Activated T-helper 2 cell treated with anti-CD3 and anti-CD28 coated beads, Interferon-gamma antibody, Interleukin-2, Interleukin-4, amounts not matched to agents 10 μg/mL and 5 μg/mL and 100 μg/mL, durations not matched to agents 14 hours and 24 hours and 36 hours (primary cell): ENCODE data around the gene ZBED6. TPM values are rescaled to one million over a fixed set of nuclear protein-coding genes. Genes with fewer than 3 reads are reported as not detected.
A peak's percentile ranks its signal among the peaks of the same experiment; 100 is the strongest.

Experiments
- DNase-seq: peaks from one replicate; pipeline ENCODE4 v3.0.0; 2021; ENCODE audit warnings: low spot score
- H3K27ac Mint-ChIP-seq: one replicate; pipeline ENCODE4 v1.8.0; 2021; ENCODE audit warnings: mixed read lengths
- H3K27me3 Mint-ChIP-seq: one replicate; pipeline ENCODE4 v1.8.0; 2021; ENCODE audit warnings: low read depth, mixed read lengths
- H3K36me3 Mint-ChIP-seq: one replicate; pipeline ENCODE4 v1.8.0; 2021; ENCODE audit warnings: low read depth, mixed read lengths
- H3K4me1 Mint-ChIP-seq: one replicate; pipeline ENCODE4 v1.8.0; 2021; ENCODE audit warnings: low read depth, mixed read lengths
- H3K4me3 Mint-ChIP-seq: one replicate; pipeline ENCODE4 v1.8.0; 2021; ENCODE audit warnings: low read depth, mild to moderate bottlenecking, moderate library complexity, mixed read lengths
- H3K9me3 Mint-ChIP-seq: one replicate; pipeline ENCODE4 v1.8.0; 2021; ENCODE audit warnings: mixed read lengths
- intact Hi-C: fragments of 100-400 bp; cut with micrococcal nuclease; formaldehyde crosslinking; loops from one replicate; pipeline ENCODE4 v1.15.1; 2023
- total RNA-seq: library from RNA; stranded (reverse); gene quantifications from 2 replicates; pipeline ENCODE4 v1.2.3, GENCODE V29; 2022

Gene ZBED6
- total RNA-seq, 1 donor from 2014 or later: 21.9 TPM

- intact Hi-C loops: loop anchor here (1.0 to 10.0 kb wide), 5 partner anchors 11 to 440 kb away; partner anchors contain the start of genes ATP2B4, ZBED6 and ZC3H11A
- Mint-ChIP-seq H3K36me3 (peaks cover 27% of the 10 kb centered on the region), H3K27me3 (no peaks in the 10 kb centered on the region), H3K9me3 (no peaks in the 10 kb centered on the region), H3K4me3 (peak within 1 kb of the TSS; percentile 90), H3K27ac (peak within 1 kb of the TSS; percentile 99), H3K4me1 (peaks cover 36% of the 10 kb centered on the region)
- peak; percentile 78 for DNase-seq
Measured at GRCh38 chr1:203765029-203765837, 30.2 kb upstream of the ZBED6 start, which contains the start of gene LAX1. TSS of gene LAX1 (plus strand) at chr1:203765183. CDS start at chr1:203765566, 383 bp downstream.

GRCh38 chr1:203768256-203768655 lies 27.2 kb upstream of the ZBED6 start:
- DNase-seq: no peak
- peak overlapping the region; percentile 79 for H3K27ac Mint-ChIP-seq
- H3K27me3 Mint-ChIP-seq: no peaks in the 10 kb centered on the region
- intact Hi-C loops: loop anchor here (5.0 to 10.0 kb wide), 2 partner anchors 96 to 443 kb away; no protein-coding TSS in a partner anchor
- H3K4me3 Mint-ChIP-seq: peak overlapping the region; percentile 41
- peaks cover 29% of the 10 kb centered on the region for H3K4me1 Mint-ChIP-seq
- no peaks in the 10 kb centered on the region for H3K9me3 Mint-ChIP-seq
- peaks cover 55% of the 10 kb centered on the region for H3K36me3 Mint-ChIP-seq

GRCh38 chr1:203769505-203770343 lies 25.7 kb upstream of the ZBED6 start:
- intact Hi-C loops: loop anchor here (5.0 to 10.0 kb wide), 2 partner anchors 97 to 445 kb away; no protein-coding TSS in a partner anchor
- Mint-ChIP-seq H3K4me1 (peaks cover 16% of the 10 kb centered on the region), H3K36me3 (peaks cover 66% of the 10 kb centered on the region), H3K9me3 (no peaks in the 10 kb centered on the region), H3K27me3 (no peaks in the 10 kb centered on the region), H3K27ac (peak overlapping the region; percentile 34), H3K4me3 (no peak overlapping the region)
- no peak for DNase-seq

GRCh38 chr1:203771901-203772301 lies 23.5 kb upstream of the ZBED6 start:
- no peak for DNase-seq
- no peaks in the 10 kb centered on the region for H3K9me3 Mint-ChIP-seq
- no peaks in the 10 kb centered on the region for H3K27me3 Mint-ChIP-seq
- peaks cover 79% of the 10 kb centered on the region for H3K36me3 Mint-ChIP-seq
- peaks cover 14% of the 10 kb centered on the region for H3K4me1 Mint-ChIP-seq
- no peak overlapping the region for H3K27ac Mint-ChIP-seq
- intact Hi-C loops: no loop called here
- H3K4me3 Mint-ChIP-seq: no peak overlapping the region

GRCh38 chr1:203772836-203773235 lies 22.6 kb upstream of the ZBED6 start:
- H3K27ac Mint-ChIP-seq: no peak overlapping the region
- no peak for DNase-seq
- no peak overlapping the region for H3K4me3 Mint-ChIP-seq
- no peaks in the 10 kb centered on the region for H3K27me3 Mint-ChIP-seq
- peaks cover 84% of the 10 kb centered on the region for H3K36me3 Mint-ChIP-seq
- intact Hi-C loops: no loop called here
- peaks cover 14% of the 10 kb centered on the region for H3K4me1 Mint-ChIP-seq
- no peaks in the 10 kb centered on the region for H3K9me3 Mint-ChIP-seq

GRCh38 chr1:203776636-203777035 lies 18.8 kb upstream of the ZBED6 start:
- Mint-ChIP-seq H3K36me3 (peaks cover 58% of the 10 kb centered on the region), H3K27me3 (no peaks in the 10 kb centered on the region), H3K9me3 (no peaks in the 10 kb centered on the region), H3K4me1 (peaks cover 4% of the 10 kb centered on the region), H3K4me3 (no peak overlapping the region), H3K27ac (peak overlapping the region; percentile 13)
- no peak for DNase-seq
- intact Hi-C loops: no loop called here

GRCh38 chr1:203777596-203777995 lies 17.8 kb upstream of the ZBED6 start:
- no peak for DNase-seq
- no peak overlapping the region for H3K4me3 Mint-ChIP-seq
- H3K36me3 Mint-ChIP-seq: peaks cover 51% of the 10 kb centered on the region
- H3K27me3 Mint-ChIP-seq: no peaks in the 10 kb centered on the region
- peaks cover 4% of the 10 kb centered on the region for H3K4me1 Mint-ChIP-seq
- intact Hi-C loops: no loop called here
- no peaks in the 10 kb centered on the region for H3K9me3 Mint-ChIP-seq
- peak overlapping the region; percentile 16 for H3K27ac Mint-ChIP-seq

GRCh38 chr1:203778146-203778545 lies 17.3 kb upstream of the ZBED6 start:
- Mint-ChIP-seq H3K27me3 (no peaks in the 10 kb centered on the region), H3K9me3 (no peaks in the 10 kb centered on the region), H3K4me1 (peaks cover 4% of the 10 kb centered on the region), H3K4me3 (no peak overlapping the region), H3K27ac (no peak overlapping the region), H3K36me3 (peaks cover 45% of the 10 kb centered on the region)
- intact Hi-C loops: no loop called here
- DNase-seq: no peak

- no peak overlapping the region for H3K4me3 Mint-ChIP-seq
- intact Hi-C loops: no loop called here
- H3K36me3 Mint-ChIP-seq: peaks cover 42% of the 10 kb centered on the region
- no peaks in the 10 kb centered on the region for H3K27me3 Mint-ChIP-seq
- DNase-seq: no peak
- H3K9me3 Mint-ChIP-seq: no peaks in the 10 kb centered on the region
- H3K27ac Mint-ChIP-seq: no peak overlapping the region
- H3K4me1 Mint-ChIP-seq: peaks cover 4% of the 10 kb centered on the region
Measured at GRCh38 chr1:203778789-203779188, 16.6 kb upstream of the ZBED6 start.

GRCh38 chr1:203781962-203782361 lies 13.5 kb upstream of the ZBED6 start:
- Mint-ChIP-seq H3K27me3 (peaks cover 4% of the 10 kb centered on the region), H3K9me3 (no peaks in the 10 kb centered on the region), H3K27ac (no peak overlapping the region), H3K36me3 (peaks cover 12% of the 10 kb centered on the region), H3K4me3 (no peak overlapping the region), H3K4me1 (no peaks in the 10 kb centered on the region)
- intact Hi-C loops: no loop called here
- DNase-seq: no peak

GRCh38 chr1:203789966-203790365 lies 5.5 kb upstream of the ZBED6 start:
- Mint-ChIP-seq H3K4me1 (peaks cover 3% of the 10 kb centered on the region), H3K36me3 (no peaks in the 10 kb centered on the region), H3K27ac (no peak overlapping the region), H3K4me3 (no peak overlapping the region), H3K9me3 (no peaks in the 10 kb centered on the region), H3K27me3 (peaks cover 3% of the 10 kb centered on the region)
- no peak for DNase-seq
- intact Hi-C loops: loop anchor here (10.0 kb wide), 1 partner anchor 465 kb away; no protein-coding TSS in a partner anchor

- Mint-ChIP-seq H3K36me3 (peaks cover 5% of the 10 kb centered on the region), H3K27ac (no peak overlapping the region), H3K9me3 (no peaks in the 10 kb centered on the region), H3K4me3 (no peak overlapping the region), H3K27me3 (no peaks in the 10 kb centered on the region), H3K4me1 (peaks cover 9% of the 10 kb centered on the region)
- intact Hi-C loops: loop anchor here (10.0 kb wide), 1 partner anchor 467 kb away; no protein-coding TSS in a partner anchor
- no peak for DNase-seq
Measured at GRCh38 chr1:203791498-203791897, 3.9 kb upstream of the ZBED6 start.
